Right lobe of liver (tissue), 6 donors: Measurements from ENCODE around the gene CERS6. TPM values are rescaled to one million over a fixed set of nuclear protein-coding genes. Genes with fewer than 3 reads are reported as not detected.

Experiments
- ATAC-seq, 4 donors: fragments of 200-7000 bp; cut with Tn5 transposase; one replicate each; pipeline ENCODE4 v1.9.1; 2020; ENCODE audit warnings: mild to moderate bottlenecking in 4 of 4, moderate library complexity in 4 of 4
- DNase-seq, 3 donors: peaks; one replicate each; pipeline ENCODE4 v3.0.0-alpha.2; 2020
- H3K27ac ChIP-seq, 3 donors: fragments of 200-600 bp; one replicate each; pipeline ENCODE4 v1.8.0; 2022
- H3K27me3 ChIP-seq, 2 donors: fragments of 200-600 bp; one replicate each; pipeline ENCODE4 v1.8.0; 2022
- H3K36me3 ChIP-seq, 4 donors: fragments of 200-600 bp; sonication (generic) in 1 of 4; one replicate each; pipeline versions ENCODE4 v1.5.1 to v1.8.0; 2017 to 2022; ENCODE audit warnings: control low read depth in 1 of 4
- H3K4me1 ChIP-seq, 4 donors: fragments of 200-600 bp; sonication (generic) in 1 of 4; one replicate each; pipeline versions ENCODE4 v1.5.1 to v1.8.0; 2017 to 2022; ENCODE audit warnings: control low read depth in 1 of 4
- H3K4me3 ChIP-seq, 3 donors: fragments of 200-600 bp; one replicate each; pipeline ENCODE4 v1.8.0; 2022
- H3K9me3 ChIP-seq, 4 donors: fragments of 200-600 bp; sonication (generic) in 1 of 4; one replicate each; pipeline versions ENCODE4 v1.5.1 to v1.8.0; 2017 to 2022; ENCODE audit warnings: control low read depth in 1 of 4
- CTCF ChIP-seq, 4 donors: fragments of 200-600 bp in 3 of 4; fragments of 450-650 bp in 1 of 4; IDR thresholded peaks; one replicate each; pipeline versions ENCODE4 v1.5.1 to v1.8.0; 2016 to 2022; ENCODE audit warnings: antibody characterized with exemption in 4 of 4, mild to moderate bottlenecking in 2 of 4
- POLR2A ChIP-seq: fragments of 450-650 bp; IDR thresholded peaks from one replicate; pipeline ENCODE4 v1.6.1; 2017; ENCODE audit warnings: antibody characterized with exemption, mild to moderate bottlenecking
- WGBS: methylation state at CpG from one replicate; pipeline ENCODE4 v1.1.6; 2018; ENCODE audit warnings: low coverage, low lambda C conversion rate; ENCODE audit not compliant: insufficient coverage; ENCODE audit errors: missing lambda C conversion rate; 5-methylcytosine and 5-hydroxymethylcytosine counted together
- intact Hi-C, 2 donors: fragments of 100-400 bp; cut with DNase I; formaldehyde crosslinking; loops; one replicate each; pipeline versions ENCODE4 v1.11.2 to v1.14.1; 2022
- total RNA-seq, 6 experiments: library from RNA; depleted of rRNA in 2 of 6; stranded (reverse); fragments of >200 nt in 2 of 6; fragmentation: NEBNext Ultra II Directional in 3 of 6; extraction: Animal tissue kit (Norgen Biotek cat#: 25700) in 3 of 6; gene quantifications; one replicate each; pipeline versions ENCODE4 v1.1.0 to v1.2.4, GENCODE V29; 2016 to 2023
- donor health status: DM: no; HTN: yes; CAD: no.
- donor health status: DM: no; HTN: no; CAD: no.
- donor health status: DM: no; HTN: no; CAD: no.
- donor health status: DM: no; HTN: yes; CAD: no.
- donor health status: DM: no; HTN: yes; CAD: no.

Gene CERS6
- total RNA-seq, 6 experiments from 2014 or later: 10.4 to 30.1 (median 15.6) TPM

DNA sequence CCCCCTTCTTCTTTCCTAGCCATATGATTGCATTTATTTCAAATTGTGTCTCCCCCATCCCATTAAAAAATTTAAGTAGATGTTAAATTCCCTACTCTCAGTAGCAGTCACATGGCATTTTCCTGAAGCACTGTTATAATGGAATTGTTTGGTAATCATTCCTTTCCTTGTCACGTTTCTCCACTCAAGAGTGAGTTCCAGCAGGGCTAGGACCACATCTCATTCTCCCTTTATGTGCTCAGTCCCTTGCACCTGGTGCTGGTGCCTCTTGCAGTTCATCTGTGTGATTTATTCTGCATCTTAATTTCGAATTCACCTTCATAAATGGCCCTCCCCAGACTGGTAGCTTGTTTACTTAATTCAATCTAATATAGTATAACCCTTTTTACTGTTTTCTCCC lies 276.0 kb downstream of the CERS6 start:
- 94% methylated on average over 2 of the region's 2 CpGs for WGBS
- H3K36me3 ChIP-seq: no peaks in the 10 kb centered on the region
- no peaks in the 10 kb centered on the region for H3K9me3 ChIP-seq
- H3K4me3 ChIP-seq: no peak overlapping the region
- H3K27ac ChIP-seq: no peak overlapping the region
- DNase-seq (no peak), ATAC-seq (no peak)
- TF ChIP-seq POLR2A: no peak
- TF ChIP-seq CTCF (IDR thresholded peaks at IDR 0.05): no peak
- H3K4me1 ChIP-seq: no peaks in the 10 kb centered on the region
- H3K27me3 ChIP-seq: no peaks in the 10 kb centered on the region
- intact Hi-C loops: no loop called here

DNA sequence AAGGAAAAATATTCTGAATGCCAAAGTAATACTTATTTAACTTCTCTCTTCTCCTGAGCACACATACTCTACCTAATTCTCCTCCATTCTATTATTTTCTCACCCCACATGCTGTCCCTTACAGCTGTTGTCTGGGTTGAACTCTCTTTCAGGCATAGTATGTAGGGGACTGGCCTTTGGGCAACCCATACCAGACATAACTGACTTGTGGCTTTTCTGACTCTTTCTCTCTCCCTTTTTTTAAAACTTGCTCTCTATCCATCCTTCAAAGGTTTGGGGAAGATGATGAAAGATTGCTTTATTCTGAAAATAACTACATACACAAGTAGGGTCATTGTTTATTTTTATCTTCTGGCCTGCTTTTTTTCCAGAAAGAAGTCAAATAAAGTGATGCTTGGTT lies 276.4 kb downstream of the CERS6 start:
- Histone ChIP-seq H3K4me3 (no peak overlapping the region), H3K9me3 (no peaks in the 10 kb centered on the region), H3K27me3 (no peaks in the 10 kb centered on the region), H3K27ac (no peak overlapping the region), H3K4me1 (no peaks in the 10 kb centered on the region), H3K36me3 (no peaks in the 10 kb centered on the region)
- intact Hi-C loops: no loop called here
- DNase-seq (no peak), ATAC-seq (no peak)
- TF ChIP-seq POLR2A (no peak), CTCF (IDR thresholded peaks at IDR 0.05) (no peak)

DNA sequence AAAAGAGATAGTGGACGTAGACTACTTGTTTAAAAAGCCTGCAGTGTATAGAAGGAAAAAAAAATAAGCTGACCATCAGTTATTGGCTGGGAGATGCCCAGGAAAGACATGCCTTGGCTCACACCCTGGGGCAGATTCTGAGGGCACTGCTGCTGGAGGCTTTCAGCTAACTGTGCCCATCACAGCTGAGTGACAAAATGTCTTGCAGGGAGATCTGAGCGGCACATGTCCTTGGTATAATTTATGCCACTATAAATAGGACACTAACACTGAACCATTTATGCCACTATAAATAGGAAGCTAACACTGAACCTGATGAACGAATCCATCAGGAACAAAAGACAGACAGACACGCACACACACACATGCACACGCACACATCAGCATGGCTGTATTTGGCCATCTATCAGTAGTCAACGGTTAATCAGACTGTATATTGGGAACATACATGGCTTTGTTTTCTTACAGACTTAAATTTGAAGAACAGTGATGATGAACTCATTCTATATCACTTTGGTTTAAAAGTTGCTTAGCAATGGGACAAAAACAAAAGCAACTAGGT lies 278.2 kb downstream of the CERS6 start:
- ATAC-seq (no peak), DNase-seq (no peak)
- no peak for TF ChIP-seq CTCF (IDR thresholded peaks at IDR 0.05)
- TF ChIP-seq POLR2A: no peak
- WGBS: 92% methylated on average over 6 of the region's 6 CpGs
- H3K4me1 ChIP-seq: no peaks in the 10 kb centered on the region
- no peaks in the 10 kb centered on the region for H3K36me3 ChIP-seq
- no peak overlapping the region for H3K27ac ChIP-seq
- intact Hi-C loops: no loop called here
- no peaks in the 10 kb centered on the region for H3K27me3 ChIP-seq
- H3K9me3 ChIP-seq: no peaks in the 10 kb centered on the region
- H3K4me3 ChIP-seq: no peak overlapping the region

GRCh38 chr2:168736649-168737445 lies 280.8 kb downstream of the CERS6 start:
- Histone ChIP-seq H3K4me1 (no peaks in the 10 kb centered on the region), H3K36me3 (no peaks in the 10 kb centered on the region), H3K9me3 (no peaks in the 10 kb centered on the region), H3K27me3 (no peaks in the 10 kb centered on the region), H3K27ac (no peak overlapping the region), H3K4me3 (no peak overlapping the region)
- TF ChIP-seq POLR2A (no peak), CTCF (IDR thresholded peaks at IDR 0.05) (no peak)
- WGBS: 91% methylated on average over 6 of the region's 12 CpGs
- DNase-seq (no peak), ATAC-seq (no peak)
- intact Hi-C loops: no loop called here
